PFSK-1 (cell line): ENCODE results near the gene ZNF618.

ENCODE experiments used
- FOXP2 ChIP-seq: optimal IDR thresholded peaks from 2 replicates; pipeline ENCODE3; 2011; ENCODE audit warnings: borderline replicate concordance, control low read depth, inconsistent platforms; ENCODE audit not compliant: insufficient read depth; ENCODE audit errors: extremely low read length, extremely low read depth
- POLR2AphosphoS5 ChIP-seq: IDR thresholded peaks from 2 replicates; pipeline ENCODE4 v1.6.1; 2012; ENCODE audit warnings: low read depth, mild to moderate bottlenecking, control low read depth, low read length, moderate library complexity
- REST ChIP-seq, 2 experiments: IDR thresholded peaks; 2 replicates each; pipeline versions ENCODE4 v1.6.1 to v1.8.0; 2011 to 2012; ENCODE audit warnings: low read depth in 2 of 2, low read length in 2 of 2, control low read depth in 1 of 2, inconsistent platforms in 1 of 2, mild to moderate bottlenecking in 1 of 2, moderate library complexity in 1 of 2; ENCODE audit not compliant: insufficient read depth in 1 of 2
- SIN3A ChIP-seq: IDR thresholded peaks from 2 replicates; pipeline ENCODE4 v1.6.1; 2012; ENCODE audit warnings: mild to moderate bottlenecking, low read length, moderate library complexity, borderline replicate concordance; ENCODE audit not compliant: insufficient read depth
- TAF1 ChIP-seq: IDR thresholded peaks from 2 replicates; pipeline ENCODE4 v1.6.1; 2012; ENCODE audit warnings: low read length, control low read depth, borderline replicate concordance; ENCODE audit not compliant: insufficient read depth

- TF ChIP-seq POLR2AphosphoS5 (no peak), REST (IDR thresholded peaks at IDR 0.05; ENCODE audit: insufficient read depth in 1 of 2, low read depth in 2 of 2, low read length in 2 of 2) (no peak), SIN3A (no peak), TAF1 (no peak), FOXP2 (no peak)
Observed at GRCh38 chr9:113995963-113996362, 119.9 kb downstream of the ZNF618 start.
